ENCODE results near the gene MRPS18B.
"Not testable (repeated sequence)": the region's sequence is repeated elsewhere in the genome, so short reads cannot be mapped to it uniquely, and the experiment has no call there.

The MRPS18B gene

DNA sequence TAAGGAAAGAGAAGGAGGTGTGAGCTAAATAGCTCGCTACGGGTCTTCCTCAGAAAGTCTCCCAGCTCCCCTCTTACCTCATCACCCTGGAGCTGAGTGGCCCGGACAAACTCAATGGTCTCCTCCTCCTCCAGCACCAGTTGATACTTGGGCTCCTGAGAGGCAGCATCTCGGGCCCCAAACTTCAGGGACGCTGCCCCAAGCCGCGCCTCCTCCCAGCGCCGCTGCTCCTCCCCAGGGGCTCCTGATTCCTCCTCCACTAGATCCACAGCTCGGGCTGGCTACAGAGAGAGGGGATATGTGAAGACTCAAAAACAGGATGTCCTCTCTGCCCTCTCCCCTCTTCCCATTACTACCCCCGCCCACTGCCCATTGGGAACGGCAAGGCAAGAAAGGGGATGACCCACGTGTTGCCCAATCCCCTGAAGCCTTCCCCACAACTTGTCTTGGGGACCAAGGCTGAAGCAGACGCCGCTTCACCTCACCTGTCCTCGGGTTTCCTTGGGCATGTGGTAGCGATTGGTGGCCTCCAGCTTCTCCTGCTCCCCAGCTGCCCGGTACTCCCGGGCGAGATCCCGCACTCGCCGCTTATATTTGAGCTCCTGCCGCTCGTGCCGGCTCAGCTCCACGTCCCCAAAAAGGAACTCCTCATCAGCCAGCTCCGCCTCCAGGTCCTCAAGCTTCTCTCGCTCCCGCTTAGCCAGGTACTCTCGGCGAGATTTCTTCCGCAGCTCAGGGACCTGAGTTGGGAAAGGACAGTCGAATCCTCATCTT is 47.5 kb downstream of the MRPS18B start:
- TF ChIP-seq POLR2A (IDR thresholded peaks at IDR 0.05; ENCODE audit: low read length) = no peak
- no peak for TF ChIP-seq GATA1 (IDR thresholded peaks at IDR 0.05; ENCODE audit: low read depth, low read length)
- DNase-seq = no peak

DNA sequence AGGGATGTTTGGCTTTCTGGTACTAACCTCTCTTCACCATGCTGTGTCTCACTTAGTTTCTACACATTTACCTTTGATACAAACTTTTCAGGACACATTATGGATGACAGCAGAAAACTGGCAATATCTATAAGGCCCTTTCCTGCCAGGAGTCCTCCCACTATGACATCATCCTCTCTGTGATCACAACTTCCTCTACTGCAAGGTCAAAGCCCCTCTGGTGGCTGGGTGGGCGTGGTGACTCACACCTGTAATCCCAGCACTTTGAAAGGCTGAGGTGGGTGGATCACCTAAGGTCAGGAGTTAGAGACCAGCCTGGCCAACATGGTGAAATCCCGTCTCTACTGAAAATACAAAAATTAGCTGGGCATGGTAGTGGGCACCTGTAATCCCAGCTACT is 48.7 kb downstream of the MRPS18B start:
- not testable (repeated sequence) for DNase-seq

DNA sequence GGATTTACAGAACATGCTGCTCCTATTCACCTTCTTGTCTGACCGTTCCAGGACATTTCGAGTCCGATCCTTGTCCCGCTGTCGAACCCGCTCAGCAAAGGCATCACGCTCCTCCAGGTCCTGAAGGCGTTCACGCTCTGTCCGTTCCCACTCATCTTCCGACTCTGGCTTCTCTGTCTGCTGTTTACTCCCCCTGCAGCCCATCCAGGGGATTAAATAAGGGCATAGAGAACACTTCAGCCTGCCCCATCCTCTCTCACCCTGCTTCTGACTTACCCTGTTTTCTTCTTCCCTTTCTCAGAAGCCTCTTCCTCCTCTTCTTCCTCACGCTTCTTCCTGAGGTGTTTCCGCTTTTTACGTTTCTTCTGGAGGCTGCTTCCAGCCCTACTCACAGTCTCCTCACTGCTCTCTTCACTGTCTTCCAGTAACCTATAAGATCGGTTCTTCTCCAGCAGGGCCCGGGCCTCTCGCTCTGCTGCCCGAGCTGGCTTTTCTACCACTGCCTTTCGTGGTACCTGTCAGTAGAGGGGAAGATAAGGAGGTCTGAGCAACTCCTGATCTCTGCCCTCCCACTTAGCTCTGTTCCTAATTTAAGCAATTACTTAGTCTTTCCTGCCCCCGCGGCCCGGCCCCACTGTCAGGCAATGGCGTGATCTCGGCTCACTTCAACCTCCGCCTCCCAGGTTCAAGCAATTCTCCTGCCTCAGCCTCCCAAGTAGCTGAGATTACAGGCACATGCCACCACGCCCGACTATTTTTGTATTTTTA is 53.3 kb downstream of the MRPS18B start:
- no peak for DNase-seq
- TF ChIP-seq GATA1 (IDR thresholded peaks at IDR 0.05; ENCODE audit: low read depth, low read length) = no peak
- no peak for TF ChIP-seq POLR2A (IDR thresholded peaks at IDR 0.05; ENCODE audit: low read length)

DNA sequence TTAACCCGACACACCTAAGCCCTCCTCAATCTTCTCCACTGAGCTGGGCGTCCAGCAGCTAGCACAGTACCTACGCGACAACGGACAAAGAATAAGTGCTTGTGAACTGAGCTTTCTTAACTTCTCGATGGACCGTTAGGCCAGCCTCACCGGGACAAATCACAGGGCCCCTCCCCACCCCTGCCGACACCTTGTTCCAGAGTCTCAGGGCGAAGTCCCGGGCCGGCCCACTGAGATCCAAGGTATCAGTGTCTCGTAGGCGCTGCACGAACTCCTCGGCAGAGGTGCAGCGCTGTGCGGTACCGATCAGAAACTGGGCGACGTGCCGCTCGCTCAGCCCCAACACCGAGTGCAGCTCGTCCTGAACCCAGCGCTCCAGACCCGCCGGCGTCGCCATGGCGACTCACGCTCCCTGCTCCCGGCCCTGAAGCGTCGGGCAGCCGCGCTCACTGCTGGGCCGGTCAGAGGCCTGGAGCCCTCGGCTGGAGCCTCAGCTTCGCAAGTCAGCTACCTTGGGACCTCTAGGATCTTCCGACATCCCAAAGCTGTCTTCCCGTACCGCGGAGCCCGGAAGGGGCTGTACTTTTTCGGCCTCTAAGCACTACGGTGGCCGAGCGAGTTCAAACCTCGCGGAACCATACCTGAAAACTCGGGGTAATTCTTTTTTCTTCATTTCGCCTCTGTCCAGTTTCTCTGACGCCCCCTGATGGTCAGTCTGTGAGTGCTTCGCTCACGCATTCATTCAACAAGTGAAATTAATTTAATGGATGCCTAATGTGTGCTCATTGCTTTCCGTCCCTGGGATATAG is 55.0 kb downstream of the MRPS18B start, which contains the start of gene DHX16:
Gene DHX16, minus strand, starts transcription at position 562 of the 809 bp plus-strand sequence. Its CDS starts 165 bp downstream, at position 397.
- TF ChIP-seq GATA1 (IDR thresholded peaks at IDR 0.05; ENCODE audit: low read depth, low read length) (no peak), POLR2A (IDR thresholded peaks at IDR 0.05; ENCODE audit: low read length) (peak; percentile 72)
- DNase-seq = peak; percentile 97

Measured in erythroblast (primary cell).